ENCODE results near the gene THADA.
"Not testable (repeated sequence)": the region's sequence is repeated elsewhere in the genome, so short reads cannot be mapped to it uniquely, and the experiment has no call there.

Gene THADA

DNA sequence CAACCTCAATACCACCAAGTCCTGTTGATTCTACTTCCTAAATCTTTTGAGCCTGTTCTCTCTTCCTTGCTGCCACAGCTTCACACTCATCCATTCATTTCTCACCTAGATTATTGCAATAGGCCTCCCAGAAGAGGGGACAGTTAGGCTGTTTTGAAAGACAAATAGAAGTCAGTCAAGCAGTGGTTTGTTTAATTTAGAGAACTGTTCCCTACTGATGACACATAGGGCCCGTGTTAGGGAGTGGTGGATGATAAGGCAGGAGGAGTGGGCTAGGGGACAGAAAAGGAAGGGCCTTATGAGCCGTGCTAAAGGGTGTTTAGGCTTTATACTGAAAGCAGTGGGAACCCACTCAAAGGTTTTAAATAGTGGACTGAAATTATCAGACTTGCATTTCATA, 309.9 kb downstream of the THADA start:
- ATAC-seq (replicated peaks) = no peak
- Mint-ChIP-seq H3K27me3 (no peaks in the 10 kb centered on the region), H3K4me1 (peaks cover 0 to 2% of the 10 kb centered on the region in 2 donors), H3K4me3 (no peak overlapping the region), H3K9me3 (peaks cover 19% of the 10 kb centered on the region in 2 donors), H3K27ac (no peak overlapping the region), H3K36me3 (peaks cover 83 to 96% of the 10 kb centered on the region in 2 donors)
- DNase-seq = no peak

DNA sequence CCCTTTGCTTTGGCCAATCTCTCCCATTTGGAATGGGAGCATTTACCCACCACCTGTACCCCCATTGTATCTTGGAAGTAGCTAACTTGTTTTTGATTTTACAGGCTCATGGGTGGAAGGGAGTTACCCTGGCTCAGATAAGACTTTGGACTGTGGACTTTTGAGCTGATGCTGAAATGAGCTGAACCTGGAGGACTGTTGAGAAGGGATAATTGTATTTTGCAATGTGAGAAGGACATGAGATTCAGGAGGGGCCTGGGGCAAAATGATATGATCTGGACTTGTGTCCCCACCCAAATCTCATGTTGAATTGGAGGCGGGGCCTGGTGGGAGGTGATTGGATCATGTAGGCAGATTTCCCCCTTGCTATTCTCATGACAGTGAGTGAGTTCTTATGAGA, 310.9 kb downstream of the THADA start:
- no peak overlapping the region for H3K4me3 Mint-ChIP-seq
- peaks cover 76 to 96% of the 10 kb centered on the region in 2 donors for H3K36me3 Mint-ChIP-seq
- no peak for DNase-seq
- H3K27ac Mint-ChIP-seq = no peak overlapping the region
- H3K27me3 Mint-ChIP-seq = no peaks in the 10 kb centered on the region
- no peak for ATAC-seq (replicated peaks)
- H3K4me1 Mint-ChIP-seq = peaks cover 0 to 2% of the 10 kb centered on the region in 2 donors
- peaks cover 19% of the 10 kb centered on the region in 2 donors for H3K9me3 Mint-ChIP-seq

DNA sequence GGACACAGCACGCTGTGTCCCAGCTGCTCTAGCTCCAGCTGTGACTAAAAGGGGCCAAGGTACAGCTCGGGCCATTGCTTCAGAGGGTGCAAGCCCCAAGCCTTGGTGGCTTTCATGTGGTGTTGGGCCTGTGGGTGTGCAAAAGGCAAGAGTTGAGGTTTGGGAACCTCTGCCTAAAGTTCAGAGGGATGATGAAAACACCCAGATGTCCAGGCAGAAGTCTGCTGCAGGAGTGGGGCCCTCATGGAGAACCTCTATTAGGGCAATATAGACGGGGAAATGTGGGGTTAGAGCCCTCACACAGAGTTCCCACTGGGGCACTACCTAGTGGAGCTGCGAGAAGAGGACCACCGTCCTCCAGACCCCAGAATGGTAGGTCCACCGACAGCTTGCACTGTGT, 311.5 kb downstream of the THADA start:
- H3K27ac Mint-ChIP-seq; H3K27me3 Mint-ChIP-seq; H3K4me1 Mint-ChIP-seq; H3K4me3 Mint-ChIP-seq; ATAC-seq (replicated peaks); DNase-seq: not testable (repeated sequence)
- Mint-ChIP-seq H3K9me3 (peaks cover 19% of the 10 kb centered on the region in 2 donors), H3K36me3 (peaks cover 73 to 94% of the 10 kb centered on the region in 2 donors)

DNA sequence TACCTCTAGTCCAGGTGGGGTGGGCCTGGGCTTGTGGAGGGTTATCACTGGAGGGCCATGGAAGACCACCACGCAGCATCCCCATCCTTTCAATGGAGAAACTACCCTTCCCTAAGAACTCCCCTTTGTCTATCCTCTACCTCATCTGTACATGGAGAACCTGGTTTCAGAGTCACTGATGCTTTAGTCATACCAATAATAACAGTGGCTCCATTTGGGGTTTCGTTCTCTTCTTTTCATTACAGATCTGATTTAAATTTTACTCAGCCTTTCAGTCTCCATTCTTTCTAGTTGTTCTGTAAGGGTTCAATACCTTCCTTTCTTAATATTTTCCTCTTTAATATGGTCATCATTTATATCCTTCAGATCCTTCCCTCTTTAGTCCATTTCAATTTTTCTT, 314.8 kb downstream of the THADA start:
- peaks cover 0 to 2% of the 10 kb centered on the region in 2 donors for H3K4me1 Mint-ChIP-seq
- no peak overlapping the region for H3K27ac Mint-ChIP-seq
- H3K27me3 Mint-ChIP-seq = no peaks in the 10 kb centered on the region
- DNase-seq (no peak), ATAC-seq (replicated peaks) (no peak)
- peaks cover 15 to 17% of the 10 kb centered on the region in 2 donors for H3K9me3 Mint-ChIP-seq
- peaks cover 62 to 82% of the 10 kb centered on the region in 2 donors for H3K36me3 Mint-ChIP-seq
- no peak overlapping the region for H3K4me3 Mint-ChIP-seq

DNA sequence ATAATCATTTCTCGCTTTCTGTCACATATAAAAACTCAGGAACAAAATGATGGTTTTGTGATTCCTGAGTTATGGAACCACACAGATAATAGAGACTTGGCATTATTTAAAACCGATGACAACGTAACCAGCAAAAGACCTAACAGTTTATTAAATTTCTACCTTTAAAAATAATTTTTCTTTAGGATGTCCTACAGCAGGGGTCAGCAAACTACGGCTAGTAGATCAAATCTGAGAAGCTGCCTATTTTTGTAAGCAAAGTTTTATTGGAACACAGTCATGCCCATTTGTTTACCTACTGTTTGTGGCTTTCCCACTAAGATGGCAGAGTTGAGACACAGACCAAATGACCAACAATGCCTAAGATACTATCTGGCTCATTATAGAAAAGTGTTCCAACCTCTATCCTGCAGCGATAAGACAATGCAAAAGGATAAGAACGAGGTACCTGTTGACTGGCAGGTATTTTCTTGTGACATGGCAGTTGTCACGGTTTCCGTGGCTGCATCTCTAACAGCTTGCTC, 316.5 kb downstream of the THADA start:
- H3K4me1 Mint-ChIP-seq = peaks cover 0 to 2% of the 10 kb centered on the region in 2 donors
- H3K36me3 Mint-ChIP-seq = peaks cover 50 to 72% of the 10 kb centered on the region in 2 donors
- H3K27ac Mint-ChIP-seq = peak overlapping the region; percentile 6
- no peak for ATAC-seq (replicated peaks)
- H3K9me3 Mint-ChIP-seq = peaks cover 7% of the 10 kb centered on the region in 2 donors
- DNase-seq = no peak
- H3K4me3 Mint-ChIP-seq = no peak overlapping the region
- no peaks in the 10 kb centered on the region for H3K27me3 Mint-ChIP-seq

DNA sequence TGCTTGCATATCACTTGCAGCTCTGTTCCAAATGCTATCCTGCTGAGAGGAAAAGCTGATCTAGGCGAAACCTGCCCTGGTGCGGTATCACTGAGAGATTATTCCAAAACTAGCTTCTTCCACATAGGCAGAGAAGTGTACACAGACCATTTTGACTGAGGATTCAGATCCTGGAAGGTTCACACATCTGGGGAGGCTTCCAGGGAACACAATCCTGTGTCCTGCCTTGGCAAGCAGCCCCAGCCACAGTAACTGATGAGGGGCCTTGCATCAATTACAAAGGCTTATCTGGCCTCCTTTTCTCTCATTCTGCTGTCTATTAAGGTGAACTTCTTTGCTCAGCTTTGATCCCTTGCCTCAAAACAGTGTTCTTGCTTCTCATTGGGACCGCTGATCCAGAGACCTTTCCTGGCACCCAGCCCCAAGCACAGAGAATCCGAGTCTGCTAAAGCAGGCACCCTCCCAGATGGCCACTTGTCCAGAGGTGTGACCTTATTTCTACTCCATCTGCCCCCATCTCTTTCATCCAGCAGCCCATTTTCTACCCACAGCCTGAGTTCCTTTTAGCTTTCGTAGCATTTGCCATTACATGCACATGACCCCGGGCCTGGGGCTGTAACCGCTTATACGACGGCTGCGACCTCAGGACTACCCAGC, 317.1 kb downstream of the THADA start:
- DNase-seq (no peak), ATAC-seq (replicated peaks) (no peak)
- Mint-ChIP-seq H3K27me3 (no peaks in the 10 kb centered on the region), H3K27ac (peak overlapping the region; percentile 6), H3K4me3 (no peak overlapping the region), H3K9me3 (peaks cover 5% of the 10 kb centered on the region in 2 donors), H3K4me1 (peaks cover 5 to 6% of the 10 kb centered on the region in 2 donors), H3K36me3 (peaks cover 48 to 72% of the 10 kb centered on the region in 2 donors)

DNA sequence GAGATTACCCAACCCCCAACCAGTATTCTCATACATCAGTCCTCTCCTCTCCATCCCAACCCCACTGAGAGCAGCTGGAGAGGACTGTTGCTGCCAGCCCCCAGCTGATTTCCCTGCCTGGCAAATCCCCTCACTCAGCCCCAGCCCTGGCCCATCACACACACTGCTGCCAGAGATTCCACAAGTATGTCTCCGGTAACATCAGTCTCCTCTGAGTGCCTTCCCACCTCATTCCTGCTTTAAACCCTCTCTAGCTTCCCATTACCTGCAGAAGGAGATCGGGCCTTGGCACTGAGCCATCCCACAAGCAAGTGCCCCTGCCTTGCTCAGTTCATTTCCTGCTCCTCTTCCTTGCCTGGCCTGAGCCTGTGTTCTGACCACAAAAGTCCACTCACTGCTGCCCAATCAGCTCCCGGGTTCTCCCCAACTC, 318.9 kb downstream of the THADA start:
- ATAC-seq (replicated peaks) = no peak
- no peak for DNase-seq
- H3K4me1 Mint-ChIP-seq = peaks cover 7 to 14% of the 10 kb centered on the region in 2 donors
- H3K36me3 Mint-ChIP-seq = peaks cover 42 to 64% of the 10 kb centered on the region in 2 donors
- H3K27ac Mint-ChIP-seq = peak overlapping the region; percentile 27
- no peak overlapping the region for H3K4me3 Mint-ChIP-seq
- H3K27me3 Mint-ChIP-seq = no peaks in the 10 kb centered on the region
- no peaks in the 10 kb centered on the region for H3K9me3 Mint-ChIP-seq

DNA sequence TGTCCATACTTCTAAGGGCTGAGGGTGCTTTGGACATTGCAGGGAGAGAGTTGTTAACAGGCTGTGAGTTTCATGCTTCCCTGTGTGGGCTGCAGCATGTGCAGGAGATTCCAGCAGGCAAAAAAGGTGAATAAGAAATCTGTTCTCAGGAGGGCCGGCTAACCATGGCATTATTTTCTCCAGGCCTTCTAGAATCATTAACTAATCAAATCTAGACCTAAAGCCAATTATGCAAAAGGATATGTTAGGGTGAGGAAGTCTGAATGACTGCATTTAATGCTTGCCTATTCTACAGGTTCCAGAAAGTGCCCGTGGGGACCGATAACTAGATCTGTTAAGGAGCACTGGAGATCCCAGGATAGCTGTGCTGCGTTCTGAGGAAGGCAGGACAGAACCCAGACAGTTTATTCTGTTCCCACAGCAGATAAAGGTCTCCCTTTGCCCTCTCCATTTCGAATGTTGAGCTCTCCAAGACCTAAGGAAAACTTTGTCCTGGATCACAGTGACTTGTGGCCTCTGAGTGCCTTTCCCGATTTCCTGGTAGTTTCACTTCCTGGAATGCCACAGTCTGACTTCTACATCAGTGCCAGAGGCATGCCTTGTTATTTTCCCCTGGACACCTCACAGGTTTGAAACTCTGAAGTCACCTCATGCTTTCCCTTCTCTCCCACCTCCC, 319.4 kb downstream of the THADA start:
- no peak overlapping the region for H3K27ac Mint-ChIP-seq
- H3K36me3 Mint-ChIP-seq = peaks cover 39 to 62% of the 10 kb centered on the region in 2 donors
- no peaks in the 10 kb centered on the region for H3K27me3 Mint-ChIP-seq
- DNase-seq = no peak
- H3K4me1 Mint-ChIP-seq = peaks cover 7 to 14% of the 10 kb centered on the region in 2 donors
- H3K9me3 Mint-ChIP-seq = no peaks in the 10 kb centered on the region
- no peak overlapping the region for H3K4me3 Mint-ChIP-seq
- ATAC-seq (replicated peaks) = no peak

DNA sequence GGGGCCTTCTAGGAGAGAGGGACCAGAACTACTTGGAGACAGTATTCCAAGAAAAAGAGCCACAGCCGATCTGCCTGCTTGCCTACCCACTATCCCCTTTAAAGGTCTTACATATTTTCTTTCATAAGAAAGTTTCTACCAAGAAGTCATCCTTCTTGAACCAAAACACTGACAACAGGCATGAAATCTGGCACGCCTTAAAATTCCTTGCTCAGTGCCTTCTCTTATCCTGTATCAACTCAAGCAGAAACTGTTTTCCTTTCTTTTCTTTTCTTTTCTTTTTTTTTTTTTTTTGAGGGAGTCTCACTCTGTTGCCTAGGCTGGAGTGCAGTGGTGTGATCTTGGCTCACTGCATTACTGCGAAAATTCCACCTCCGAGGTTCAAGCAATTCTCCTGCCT, 321.1 kb downstream of the THADA start:
- Mint-ChIP-seq H3K36me3 (peaks cover 38 to 59% of the 10 kb centered on the region in 2 donors), H3K27me3 (no peaks in the 10 kb centered on the region), H3K4me3 (no peak overlapping the region), H3K4me1 (peaks cover 7 to 14% of the 10 kb centered on the region in 2 donors), H3K9me3 (no peaks in the 10 kb centered on the region), H3K27ac (no peak overlapping the region)
- no peak for DNase-seq
- no peak for ATAC-seq (replicated peaks)

DNA sequence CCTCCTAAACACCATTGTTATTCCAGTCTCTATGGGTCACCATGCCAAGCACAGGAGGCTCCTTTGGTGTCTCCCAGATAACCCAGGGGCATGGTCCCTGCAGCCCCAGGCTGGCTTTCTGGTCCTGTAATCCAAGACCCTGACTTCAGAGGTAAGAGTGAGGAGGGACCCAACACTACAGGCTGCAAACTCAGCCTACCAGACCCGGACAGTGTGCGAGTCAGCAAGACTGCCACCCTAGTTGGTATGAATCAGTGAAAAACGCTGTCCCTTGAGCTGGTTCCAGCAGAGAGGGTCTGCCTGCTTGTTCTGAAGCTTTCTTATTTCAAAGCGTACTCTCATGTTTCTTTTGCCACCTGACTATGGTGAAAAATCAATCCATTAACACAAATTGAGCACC, 321.8 kb downstream of the THADA start:
- no peak overlapping the region for H3K4me3 Mint-ChIP-seq
- H3K27ac Mint-ChIP-seq = peak overlapping the region; percentile 73
- DNase-seq (no peak), ATAC-seq (replicated peaks) (no peak)
- H3K36me3 Mint-ChIP-seq = peaks cover 40 to 59% of the 10 kb centered on the region in 2 donors
- no peaks in the 10 kb centered on the region for H3K9me3 Mint-ChIP-seq
- H3K27me3 Mint-ChIP-seq = no peaks in the 10 kb centered on the region
- H3K4me1 Mint-ChIP-seq = peaks cover 7 to 14% of the 10 kb centered on the region in 2 donors

DNA sequence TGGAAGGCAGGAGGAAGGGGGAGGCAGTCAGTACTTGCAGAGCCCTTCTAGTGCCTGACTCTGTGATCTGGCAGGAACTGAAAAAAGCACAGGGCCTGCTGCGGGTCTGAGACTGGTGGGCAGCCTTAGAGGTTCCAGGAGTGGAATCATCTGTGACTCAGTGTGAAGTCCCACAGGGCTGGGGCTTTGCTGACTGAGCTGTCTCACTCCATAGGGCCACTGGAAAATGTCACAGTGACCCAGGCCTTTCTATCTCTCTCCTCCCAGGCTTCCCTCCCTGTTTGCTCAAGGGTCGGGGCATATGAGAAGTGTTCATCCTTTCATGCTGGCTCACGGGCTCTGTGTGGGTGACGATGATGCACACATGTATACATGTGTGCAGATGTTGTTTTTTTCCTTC, 322.3 kb downstream of the THADA start:
- peaks cover 7 to 14% of the 10 kb centered on the region in 2 donors for H3K4me1 Mint-ChIP-seq
- H3K27me3 Mint-ChIP-seq = no peaks in the 10 kb centered on the region
- H3K27ac Mint-ChIP-seq = peak overlapping the region; percentile 73
- no peak overlapping the region for H3K4me3 Mint-ChIP-seq
- H3K36me3 Mint-ChIP-seq = peaks cover 40 to 60% of the 10 kb centered on the region in 2 donors
- H3K9me3 Mint-ChIP-seq = no peaks in the 10 kb centered on the region
- peak; percentile 88 to 93 for ATAC-seq (replicated peaks)
- DNase-seq = peak; percentile 13

DNA sequence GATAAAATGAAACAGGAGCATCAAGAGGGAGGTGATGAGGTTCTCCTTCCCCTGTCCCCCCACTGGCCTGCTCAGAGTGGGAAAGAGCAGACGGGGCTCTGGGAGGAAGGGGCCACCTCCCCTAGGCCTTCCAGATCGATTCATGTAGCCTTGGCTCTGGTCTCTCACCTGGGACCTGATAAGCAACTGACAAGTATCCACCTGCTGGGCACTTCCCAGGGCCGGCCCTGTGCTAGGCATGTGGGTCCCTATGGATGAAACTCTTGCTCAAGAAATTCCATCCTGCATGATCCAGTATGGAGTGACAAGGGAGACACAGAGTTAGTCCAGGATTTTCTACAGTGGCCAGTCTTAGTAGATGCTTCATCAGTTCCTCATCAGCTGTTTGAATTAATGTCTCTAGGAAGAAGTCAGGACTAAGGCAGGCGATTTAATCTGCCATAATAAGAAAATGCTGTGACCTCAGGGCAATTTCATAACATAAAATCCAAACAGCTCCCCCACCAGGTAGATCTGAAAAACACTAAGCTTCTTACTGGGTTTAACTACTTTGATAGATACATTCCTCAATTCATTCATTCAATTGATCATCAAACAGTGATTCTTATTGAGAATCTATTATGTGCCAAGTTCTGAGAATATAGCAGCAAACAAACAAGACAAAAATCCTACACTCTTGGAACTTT, 324.8 kb downstream of the THADA start:
- Mint-ChIP-seq H3K27ac (no peak overlapping the region), H3K36me3 (peaks cover 39 to 60% of the 10 kb centered on the region in 2 donors), H3K9me3 (no peaks in the 10 kb centered on the region), H3K4me1 (peaks cover 7 to 14% of the 10 kb centered on the region in 2 donors), H3K27me3 (no peaks in the 10 kb centered on the region), H3K4me3 (no peak overlapping the region)
- no peak for DNase-seq
- ATAC-seq (replicated peaks) = no peak

DNA sequence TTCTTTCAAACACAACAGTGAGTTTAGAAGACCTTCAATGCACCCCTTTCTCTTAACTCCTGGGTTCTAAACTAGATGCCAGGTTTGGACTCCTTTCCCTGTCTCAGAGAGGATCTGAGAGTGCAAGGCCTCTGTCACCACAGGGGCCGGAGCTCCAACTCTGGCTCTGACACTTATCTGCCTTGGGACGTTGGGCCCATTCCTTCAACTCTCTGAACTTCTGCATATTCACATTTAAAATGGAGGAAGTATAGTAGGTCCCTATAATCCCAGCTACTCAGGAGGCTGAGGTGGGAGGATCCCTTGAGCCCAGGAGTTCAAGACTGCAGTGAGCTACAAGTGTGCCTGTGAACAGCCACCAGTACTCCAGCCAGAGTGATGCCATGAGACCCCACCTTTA, 325.4 kb downstream of the THADA start:
- peak overlapping the region; percentile 21 for H3K27ac Mint-ChIP-seq

DNA sequence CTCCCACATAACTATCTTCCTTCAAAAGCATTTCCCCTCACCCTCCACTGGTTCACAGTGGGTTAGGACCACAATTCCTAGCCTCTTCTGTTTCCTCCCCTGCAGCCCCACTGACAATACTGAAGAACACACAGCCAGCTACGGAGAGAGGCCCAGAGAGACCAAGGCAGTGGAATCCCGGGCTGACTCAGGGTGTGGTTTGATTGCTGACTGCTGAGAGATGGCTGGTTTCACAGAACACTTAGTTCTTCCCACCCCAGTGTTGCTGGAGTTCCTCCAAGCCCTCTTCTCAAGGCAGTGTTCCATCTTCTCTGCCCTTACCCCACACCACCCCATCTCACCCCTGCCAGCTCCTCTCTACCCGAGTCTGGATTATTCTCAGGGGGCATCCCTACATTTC, 326.1 kb downstream of the THADA start:
- DNase-seq (no peak), ATAC-seq (replicated peaks) (no peak)
- no peaks in the 10 kb centered on the region for H3K9me3 Mint-ChIP-seq
- H3K4me1 Mint-ChIP-seq = peaks cover 9 to 14% of the 10 kb centered on the region in 2 donors
- H3K4me3 Mint-ChIP-seq = no peak overlapping the region
- no peak overlapping the region for H3K27ac Mint-ChIP-seq
- H3K27me3 Mint-ChIP-seq = no peaks in the 10 kb centered on the region
- H3K36me3 Mint-ChIP-seq = peaks cover 35 to 61% of the 10 kb centered on the region in 2 donors

More for the DNA sequence above, 325.4 kb downstream of the THADA start:
- ATAC-seq (replicated peaks) (no peak), DNase-seq (no peak)
- no peaks in the 10 kb centered on the region for H3K27me3 Mint-ChIP-seq
- peaks cover 35 to 60% of the 10 kb centered on the region in 2 donors for H3K36me3 Mint-ChIP-seq
- no peak overlapping the region for H3K4me3 Mint-ChIP-seq
- H3K9me3 Mint-ChIP-seq = no peaks in the 10 kb centered on the region
- H3K4me1 Mint-ChIP-seq = peaks cover 9 to 14% of the 10 kb centered on the region in 2 donors
